ENCODE measurements around the gene FNDC1.

Gene FNDC1

DNA sequence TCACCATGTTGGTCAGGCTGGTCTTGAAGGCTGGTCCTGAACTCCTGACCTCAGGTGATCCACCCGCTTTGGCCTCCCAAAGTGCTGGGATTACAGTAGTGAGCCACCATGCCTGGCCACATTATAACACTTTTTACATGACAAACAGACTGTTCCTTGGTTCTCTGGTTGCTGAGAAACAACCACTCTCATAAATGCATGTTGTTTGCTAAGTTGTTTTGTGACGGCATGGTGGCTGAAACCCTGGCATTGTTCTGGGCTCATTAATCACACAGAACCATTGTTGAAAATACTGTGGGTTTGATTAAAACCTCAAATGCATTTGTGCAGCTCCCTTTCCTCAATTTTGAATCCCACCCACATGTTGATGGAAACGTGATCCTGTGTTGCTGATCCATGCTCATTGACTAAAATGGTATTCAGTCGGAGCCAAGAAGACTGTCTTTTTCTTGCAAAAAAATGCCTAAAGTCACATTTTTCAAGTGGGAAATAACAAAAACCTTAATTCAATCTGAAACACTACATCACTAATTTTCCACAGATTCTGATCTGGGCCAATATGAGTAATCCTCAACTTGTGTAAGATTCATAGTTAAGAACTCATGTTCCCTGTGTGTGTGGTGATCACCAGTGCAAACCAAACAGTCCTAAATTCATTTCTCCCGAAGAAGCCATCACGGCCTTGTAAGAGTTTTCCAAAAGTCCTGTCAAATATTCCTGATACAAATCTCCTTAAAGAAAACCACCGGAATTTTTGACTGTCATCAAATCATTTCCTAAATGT is 132.8 kb downstream of the FNDC1 start:
- H3K27ac ChIP-seq = no peak overlapping the region
- no peaks in the 10 kb centered on the region for H3K36me3 ChIP-seq
- H3K4me3 ChIP-seq = no peak overlapping the region
- intact Hi-C loops (cut with DNase I; ENCODE audit: low total_unique reads) = no loop called here
- peaks cover 0 to 8% (median 2%) of the 10 kb centered on the region in 4 donors for H3K4me1 ChIP-seq
- DNase-seq = no peak
- H3K9me3 ChIP-seq = no peaks in the 10 kb centered on the region
- TF ChIP-seq, protein P1, sequence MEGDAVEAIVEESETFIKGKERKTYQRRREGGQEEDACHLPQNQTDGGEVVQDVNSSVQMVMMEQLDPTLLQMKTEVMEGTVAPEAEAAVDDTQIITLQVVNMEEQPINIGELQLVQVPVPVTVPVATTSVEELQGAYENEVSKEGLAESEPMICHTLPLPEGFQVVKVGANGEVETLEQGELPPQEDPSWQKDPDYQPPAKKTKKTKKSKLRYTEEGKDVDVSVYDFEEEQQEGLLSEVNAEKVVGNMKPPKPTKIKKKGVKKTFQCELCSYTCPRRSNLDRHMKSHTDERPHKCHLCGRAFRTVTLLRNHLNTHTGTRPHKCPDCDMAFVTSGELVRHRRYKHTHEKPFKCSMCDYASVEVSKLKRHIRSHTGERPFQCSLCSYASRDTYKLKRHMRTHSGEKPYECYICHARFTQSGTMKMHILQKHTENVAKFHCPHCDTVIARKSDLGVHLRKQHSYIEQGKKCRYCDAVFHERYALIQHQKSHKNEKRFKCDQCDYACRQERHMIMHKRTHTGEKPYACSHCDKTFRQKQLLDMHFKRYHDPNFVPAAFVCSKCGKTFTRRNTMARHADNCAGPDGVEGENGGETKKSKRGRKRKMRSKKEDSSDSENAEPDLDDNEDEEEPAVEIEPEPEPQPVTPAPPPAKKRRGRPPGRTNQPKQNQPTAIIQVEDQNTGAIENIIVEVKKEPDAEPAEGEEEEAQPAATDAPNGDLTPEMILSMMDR (IDR thresholded peaks at IDR 0.05) = no peak
- no peaks in the 10 kb centered on the region for H3K27me3 ChIP-seq

DNA sequence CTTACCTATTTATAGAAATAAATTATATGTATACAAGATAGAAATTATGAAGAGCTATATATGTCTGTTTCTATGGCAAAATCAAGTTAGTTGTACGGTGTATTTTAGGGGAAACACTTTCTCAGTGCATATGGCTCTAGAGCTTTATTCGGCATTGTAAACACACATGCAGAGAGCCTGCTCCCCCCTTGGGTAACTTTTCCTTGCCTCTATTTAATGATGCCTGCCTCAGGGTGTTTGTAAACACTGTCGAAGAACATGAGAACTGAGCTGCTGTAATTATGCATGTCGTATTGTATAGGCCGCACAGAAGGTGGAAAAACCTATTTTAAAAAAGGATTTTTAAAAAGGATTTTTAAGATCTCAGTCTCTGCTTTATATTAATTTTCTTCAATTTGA is 133.4 kb downstream of the FNDC1 start:
- DNase-seq = no peak
- intact Hi-C loops (cut with DNase I; ENCODE audit: low total_unique reads) = no loop called here
- TF ChIP-seq, protein P1 (IDR thresholded peaks at IDR 0.05) = no peak

DNA sequence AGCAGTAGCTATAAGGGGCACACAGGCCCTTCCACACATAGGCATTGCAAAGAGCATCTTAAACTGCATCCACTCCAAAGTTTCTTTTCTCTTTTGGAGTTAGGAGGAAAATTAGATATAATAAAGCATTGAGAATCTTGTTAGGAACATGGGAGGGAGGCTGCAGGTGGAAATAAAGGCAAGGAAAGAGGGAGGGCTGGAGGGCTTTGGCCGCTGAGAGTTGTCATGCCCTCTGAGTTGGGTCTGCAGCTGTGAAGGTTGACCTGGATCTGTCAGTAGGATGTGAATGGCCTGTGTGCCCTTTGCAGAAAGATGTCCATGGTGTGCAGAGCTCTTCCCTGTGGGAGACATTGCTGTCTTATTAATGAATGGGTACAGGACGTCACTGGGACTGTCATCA is 134.0 kb downstream of the FNDC1 start:
- no peak for DNase-seq
- H3K36me3 ChIP-seq = no peaks in the 10 kb centered on the region
- TF ChIP-seq, protein P1 (IDR thresholded peaks at IDR 0.05) = no peak
- no peaks in the 10 kb centered on the region for H3K9me3 ChIP-seq
- H3K4me1 ChIP-seq = peaks cover 0 to 16% (median 11%) of the 10 kb centered on the region in 4 donors
- H3K27ac ChIP-seq = no peak overlapping the region
- H3K27me3 ChIP-seq = no peaks in the 10 kb centered on the region
- intact Hi-C loops (cut with DNase I; ENCODE audit: low total_unique reads) = no loop called here
- no peak overlapping the region for H3K4me3 ChIP-seq

More for the DNA sequence above, 133.4 kb downstream of the FNDC1 start:
- Histone ChIP-seq H3K27me3 (no peaks in the 10 kb centered on the region), H3K9me3 (no peaks in the 10 kb centered on the region), H3K4me1 (peaks cover 0 to 12% (median 8%) of the 10 kb centered on the region in 4 donors), H3K4me3 (no peak overlapping the region), H3K36me3 (no peaks in the 10 kb centered on the region), H3K27ac (no peak overlapping the region)

DNA sequence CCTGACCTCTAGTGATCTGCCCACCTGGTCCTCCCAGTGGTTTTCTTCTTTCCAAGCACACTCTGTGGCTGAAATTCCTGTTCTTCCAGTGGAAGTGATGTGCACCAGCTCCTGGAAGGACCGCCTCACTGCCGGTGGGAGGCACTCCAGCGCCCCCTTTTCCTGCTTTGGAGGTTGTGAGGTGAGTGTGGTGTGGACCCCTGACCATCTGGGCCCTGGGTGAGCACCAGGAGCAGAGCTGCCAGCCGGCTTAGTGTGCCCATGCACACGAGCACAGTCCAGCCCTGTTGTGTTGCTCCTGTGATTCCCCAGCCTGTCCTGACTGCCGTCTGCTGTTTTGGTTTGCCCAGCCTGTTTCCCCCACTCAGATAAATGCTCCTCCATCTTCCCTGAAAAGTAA is 134.6 kb downstream of the FNDC1 start:
- H3K27me3 ChIP-seq = no peaks in the 10 kb centered on the region
- H3K9me3 ChIP-seq = no peaks in the 10 kb centered on the region
- H3K4me3 ChIP-seq = no peak overlapping the region
- no peak for DNase-seq
- no peaks in the 10 kb centered on the region for H3K36me3 ChIP-seq
- peaks cover 0 to 23% (median 12%) of the 10 kb centered on the region in 4 donors for H3K4me1 ChIP-seq
- TF ChIP-seq, protein P1 (IDR thresholded peaks at IDR 0.05) = no peak
- no peak overlapping the region for H3K27ac ChIP-seq
- intact Hi-C loops (cut with DNase I; ENCODE audit: low total_unique reads) = no loop called here

DNA sequence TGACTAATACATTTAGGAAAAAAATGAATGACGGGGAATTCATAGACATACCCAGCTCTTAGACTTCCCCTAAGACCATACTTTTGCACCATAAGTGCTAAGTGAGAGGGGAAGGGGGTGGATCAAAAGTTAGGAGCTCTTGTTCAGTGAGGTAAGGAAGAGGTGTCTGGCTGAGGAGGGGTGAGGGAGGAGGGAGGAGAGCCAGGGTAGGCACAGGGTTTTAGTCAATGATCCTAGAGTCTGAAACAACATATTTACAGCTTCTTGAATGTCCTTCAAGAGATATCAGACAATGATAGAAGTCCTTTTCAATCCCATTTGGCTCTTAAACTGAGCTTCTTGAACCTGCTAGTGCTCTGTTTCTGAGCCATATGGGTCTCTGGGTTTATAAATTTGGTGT is 135.4 kb downstream of the FNDC1 start:
- intact Hi-C loops (cut with DNase I; ENCODE audit: low total_unique reads) = no loop called here
- Histone ChIP-seq H3K4me3 (no peak overlapping the region), H3K4me1 (peaks cover 0 to 31% (median 15%) of the 10 kb centered on the region in 4 donors), H3K9me3 (no peaks in the 10 kb centered on the region), H3K36me3 (no peaks in the 10 kb centered on the region), H3K27ac (no peak overlapping the region), H3K27me3 (no peaks in the 10 kb centered on the region)
- TF ChIP-seq, protein P1 (IDR thresholded peaks at IDR 0.05) = no peak
- DNase-seq = no peak
